H9 (cell line): Measurements from ENCODE around the gene DAB2IP. TPM values are rescaled to one million over a fixed set of nuclear protein-coding genes. Genes with fewer than 3 reads are reported as not detected.

Experiments
- DNase-seq: peaks from one replicate; pipeline ENCODE4 v3.0.0-alpha.2; 2017
- H2AFZ ChIP-seq: one replicate; pipeline ENCODE4 v1.6.1; 2013; ENCODE audit warnings: mild to moderate bottlenecking, low read length, control low read depth, moderate library complexity
- H2AK5ac ChIP-seq: 2 replicates; pipeline ENCODE4 v1.6.1; 2013; ENCODE audit warnings: low read length, control low read depth, mixed read lengths; ENCODE audit not compliant: insufficient read length
- H2BK120ac ChIP-seq: one replicate; pipeline ENCODE4 v1.6.1; 2013; ENCODE audit warnings: low read depth, mild to moderate bottlenecking, low read length, control low read depth, inconsistent platforms; ENCODE audit not compliant: poor library complexity, severe bottlenecking
- H2BK12ac ChIP-seq: 2 replicates; pipeline ENCODE4 v1.6.1; 2013; ENCODE audit warnings: low read length, control low read depth, mixed read lengths, low read depth; ENCODE audit not compliant: insufficient read length
- H2BK15ac ChIP-seq: 2 replicates; pipeline ENCODE4 v1.6.1; 2013; ENCODE audit warnings: low read depth, low read length, control low read depth
- H2BK20ac ChIP-seq: one replicate; pipeline ENCODE4 v1.6.1; 2013; ENCODE audit warnings: low read depth, mild to moderate bottlenecking, low read length, control low read depth, inconsistent platforms; ENCODE audit not compliant: poor library complexity, severe bottlenecking
- H2BK5ac ChIP-seq: 2 replicates; pipeline ENCODE4 v1.6.1; 2013; ENCODE audit warnings: low read length, control low read depth, mixed read lengths; ENCODE audit not compliant: insufficient read length
- H3K14ac ChIP-seq: 2 replicates; pipeline ENCODE4 v1.6.1; 2013; ENCODE audit warnings: low read length, control low read depth; ENCODE audit not compliant: insufficient read depth
- H3K18ac ChIP-seq: 2 replicates; pipeline ENCODE4 v1.6.1; 2013; ENCODE audit warnings: low read depth, mild to moderate bottlenecking, mixed read lengths, low read length, control low read depth; ENCODE audit not compliant: insufficient read length
- H3K23ac ChIP-seq: 2 replicates; pipeline ENCODE4 v1.6.1; 2013; ENCODE audit warnings: low read length, control low read depth, mixed read lengths, low read depth; ENCODE audit not compliant: insufficient read length
- H3K23me2 ChIP-seq: 2 replicates; pipeline ENCODE4 v1.6.1; 2013; ENCODE audit warnings: low read depth, mild to moderate bottlenecking, mixed read lengths, low read length, control low read depth; ENCODE audit not compliant: insufficient read length, poor library complexity, severe bottlenecking
- H3K27ac ChIP-seq: 2 replicates; pipeline ENCODE4 v1.5.1; 2013; ENCODE audit warnings: low read length, control low read depth, mixed read lengths, low read depth; ENCODE audit not compliant: insufficient read length
- H3K27me3 ChIP-seq: 2 replicates; pipeline ENCODE4 v1.6.1; 2013; ENCODE audit warnings: low read length, control low read depth, inconsistent platforms; ENCODE audit not compliant: insufficient read depth
- H3K4ac ChIP-seq: 2 replicates; pipeline ENCODE4 v1.6.1; 2013; ENCODE audit warnings: low read depth, mild to moderate bottlenecking, control low read depth, inconsistent platforms, low read length, moderate library complexity
- H3K4me1 ChIP-seq: 2 replicates; pipeline ENCODE4 v1.6.1; 2013; ENCODE audit warnings: low read length, control low read depth, inconsistent platforms; ENCODE audit not compliant: insufficient read depth
- H3K4me2 ChIP-seq: 2 replicates; pipeline ENCODE4 v1.6.1; 2013; ENCODE audit warnings: low read length, control low read depth, mixed read lengths; ENCODE audit not compliant: insufficient read length, insufficient read depth
- H3K56ac ChIP-seq: 2 replicates; pipeline ENCODE4 v1.6.1; 2013; ENCODE audit warnings: low read depth, mild to moderate bottlenecking, mixed read lengths, low read length, control low read depth; ENCODE audit not compliant: insufficient read length
- H3K79me1 ChIP-seq: 2 replicates; pipeline ENCODE4 v1.6.1; 2013; ENCODE audit warnings: low read depth, mild to moderate bottlenecking, moderate library complexity, low read length, control low read depth, inconsistent platforms; ENCODE audit not compliant: insufficient read depth, poor library complexity, severe bottlenecking
- H3K79me2 ChIP-seq: 2 replicates; pipeline ENCODE4 v1.6.1; 2013; ENCODE audit warnings: low read length, control low read depth, inconsistent platforms; ENCODE audit not compliant: insufficient read depth
- H3K9ac ChIP-seq: 2 replicates; pipeline ENCODE4 v1.6.1; 2013; ENCODE audit warnings: low read length, control low read depth, mixed read lengths; ENCODE audit not compliant: insufficient read length; ENCODE audit errors: extremely low read depth
- H3K9me3 ChIP-seq: one replicate; pipeline ENCODE4 v1.6.1; 2013; ENCODE audit warnings: low read depth, low read length, inconsistent platforms; ENCODE audit not compliant: control insufficient read depth
- H3T11ph ChIP-seq: one replicate; pipeline ENCODE4 v1.6.1; 2013; ENCODE audit warnings: mild to moderate bottlenecking, low read length, control low read depth, inconsistent platforms
- H4K20me1 ChIP-seq: one replicate; pipeline ENCODE4 v1.6.1; 2013; ENCODE audit not compliant: control insufficient read depth, insufficient read length, insufficient read depth
- H4K5ac ChIP-seq: 2 replicates; pipeline ENCODE4 v1.6.1; 2013; ENCODE audit warnings: low read depth, mild to moderate bottlenecking, mixed read lengths, low read length, control low read depth; ENCODE audit not compliant: insufficient read length
- H4K8ac ChIP-seq: replicated peaks from 2 replicates; pipeline ENCODE4 v1.6.1; 2013; ENCODE audit warnings: low read length, control low read depth, mixed read lengths, low read depth; ENCODE audit not compliant: insufficient read length
- H4K91ac ChIP-seq: 2 replicates; pipeline ENCODE4 v1.6.1; 2013; ENCODE audit warnings: low read depth, mild to moderate bottlenecking, moderate library complexity, mixed read lengths, low read length, control low read depth; ENCODE audit not compliant: insufficient read length
- H3K27ac Mint-ChIP-seq, 3 experiments: 2 replicates in 2 of 3; 3 replicates in 1 of 3; pipeline ENCODE4 v1.8.0; 2020 to 2021; ENCODE audit warnings: mixed read lengths in 3 of 3, mild to moderate bottlenecking in 1 of 3, moderate library complexity in 1 of 3
- H3K27me3 Mint-ChIP-seq: 2 replicates; pipeline ENCODE4 v1.8.0; 2021; ENCODE audit warnings: low read depth, mild to moderate bottlenecking, moderate library complexity, mixed read lengths
- H3K36me3 Mint-ChIP-seq, 3 experiments: 2 replicates in 2 of 3; 3 replicates in 1 of 3; pipeline ENCODE4 v1.8.0; 2020 to 2021; ENCODE audit warnings: low read depth in 3 of 3, mixed read lengths in 3 of 3; ENCODE audit not compliant: insufficient read depth in 1 of 3
- H3K4me1 Mint-ChIP-seq, 2 experiments: 2 replicates each; pipeline ENCODE4 v1.8.0; 2020; ENCODE audit warnings: mixed read lengths in 2 of 2
- H3K4me3 Mint-ChIP-seq, 2 experiments: 2 replicates in 1 of 2; 3 replicates in 1 of 2; pipeline ENCODE4 v1.8.0; 2020 to 2021; ENCODE audit warnings: mild to moderate bottlenecking in 2 of 2, mixed read lengths in 2 of 2, moderate library complexity in 1 of 2
- H3K9me3 Mint-ChIP-seq, 2 experiments: 2 replicates in 1 of 2; 3 replicates in 1 of 2; pipeline ENCODE4 v1.8.0; 2020; ENCODE audit warnings: mild to moderate bottlenecking in 2 of 2, mixed read lengths in 2 of 2, moderate library complexity in 1 of 2
- WGBS: extraction: QIAGEN DNeasy Blood & Tissue Kit; methylation state at CpG from one replicate; pipeline ENCODE4 v1.1.7; 2013; ENCODE audit warnings: missing lambda C conversion rate, low lambda C conversion rate, mixed read lengths; ENCODE audit not compliant: insufficient read length; ENCODE audit errors: extremely low coverage; 5-methylcytosine and 5-hydroxymethylcytosine counted together
- total RNA-seq: library from RNA; stranded (reverse); gene quantifications from 2 replicates; pipeline ENCODE4 v1.2.1, GENCODE V29; 2021
- TF ChIP-seq, protein P1 (sequence below): fragments of 200-600 bp; sonication (generic); conservative IDR thresholded peaks from 3 replicates; pipeline ENCODE4 v1.8.0; 2021; ENCODE audit warnings: antibody characterized with exemption, mild to moderate bottlenecking

The DAB2IP gene
- total RNA-seq, 1 experiment from 2014 or later, result 22.6 TPM

DNA sequence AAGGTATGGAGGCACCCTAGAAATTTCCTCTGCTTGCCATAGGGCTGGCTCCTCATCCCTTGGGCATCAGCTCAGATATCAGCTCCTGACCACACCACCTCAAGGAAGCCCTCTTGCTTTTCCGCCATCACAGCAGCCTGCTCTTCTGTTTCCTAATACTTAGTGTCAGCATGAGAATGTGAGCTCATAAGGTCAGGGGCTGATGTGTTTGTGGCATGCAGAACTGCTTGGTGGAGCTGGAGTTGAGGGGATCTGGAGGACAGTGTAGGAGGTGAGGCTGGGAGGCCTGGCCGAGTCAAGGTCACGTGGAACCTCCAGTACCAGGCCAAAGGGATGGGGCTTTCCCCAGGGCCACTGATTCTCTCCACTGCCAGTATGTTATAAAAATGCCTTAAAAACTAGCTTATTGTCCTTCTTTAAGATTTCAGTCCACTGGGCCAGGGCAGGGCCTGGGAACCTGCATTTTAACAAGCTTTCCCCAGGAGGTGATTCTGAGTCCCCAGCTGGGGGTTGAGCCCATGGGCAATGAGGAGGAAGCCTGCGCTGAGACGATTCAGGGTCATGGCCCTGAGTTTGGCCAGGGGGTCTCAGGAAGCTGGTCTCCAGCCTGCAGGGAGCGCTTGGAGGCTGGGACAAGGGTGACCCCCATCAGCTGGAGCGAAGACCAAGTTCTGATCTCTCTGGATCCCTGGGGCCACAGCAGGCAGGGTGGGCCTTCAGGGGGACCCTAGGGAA is 28.6 kb downstream of the DAB2IP start:
- no peaks in the 10 kb centered on the region for H3K79me1 ChIP-seq
- no peak overlapping the region for H3K4me3 Mint-ChIP-seq
- H3K9me3 ChIP-seq, result no peaks in the 10 kb centered on the region
- H2BK20ac ChIP-seq, result no peak overlapping the region
- TF ChIP-seq, protein P1, sequence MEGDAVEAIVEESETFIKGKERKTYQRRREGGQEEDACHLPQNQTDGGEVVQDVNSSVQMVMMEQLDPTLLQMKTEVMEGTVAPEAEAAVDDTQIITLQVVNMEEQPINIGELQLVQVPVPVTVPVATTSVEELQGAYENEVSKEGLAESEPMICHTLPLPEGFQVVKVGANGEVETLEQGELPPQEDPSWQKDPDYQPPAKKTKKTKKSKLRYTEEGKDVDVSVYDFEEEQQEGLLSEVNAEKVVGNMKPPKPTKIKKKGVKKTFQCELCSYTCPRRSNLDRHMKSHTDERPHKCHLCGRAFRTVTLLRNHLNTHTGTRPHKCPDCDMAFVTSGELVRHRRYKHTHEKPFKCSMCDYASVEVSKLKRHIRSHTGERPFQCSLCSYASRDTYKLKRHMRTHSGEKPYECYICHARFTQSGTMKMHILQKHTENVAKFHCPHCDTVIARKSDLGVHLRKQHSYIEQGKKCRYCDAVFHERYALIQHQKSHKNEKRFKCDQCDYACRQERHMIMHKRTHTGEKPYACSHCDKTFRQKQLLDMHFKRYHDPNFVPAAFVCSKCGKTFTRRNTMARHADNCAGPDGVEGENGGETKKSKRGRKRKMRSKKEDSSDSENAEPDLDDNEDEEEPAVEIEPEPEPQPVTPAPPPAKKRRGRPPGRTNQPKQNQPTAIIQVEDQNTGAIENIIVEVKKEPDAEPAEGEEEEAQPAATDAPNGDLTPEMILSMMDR, result no peak
- H4K91ac ChIP-seq, result no peak overlapping the region
- no peaks in the 10 kb centered on the region for H3K27me3 ChIP-seq
- no peak overlapping the region for H3K9ac ChIP-seq
- WGBS, result no CpG with 5 or more reads among the region's 7 CpGs
- no peak overlapping the region for H3K4ac ChIP-seq
- no peaks in the 10 kb centered on the region for H3K79me2 ChIP-seq
- peaks cover 6 to 25% (median 10%) of the 10 kb centered on the region in 3 experiments for H3K36me3 Mint-ChIP-seq
- no peak overlapping the region for H2BK12ac ChIP-seq
- H4K8ac ChIP-seq, result no peak overlapping the region
- no peak overlapping the region for H2AFZ ChIP-seq
- peaks cover 20 to 21% of the 10 kb centered on the region in 2 experiments for H3K4me1 Mint-ChIP-seq
- no peak overlapping the region for H3K27ac Mint-ChIP-seq
- H2BK5ac ChIP-seq, result no peak overlapping the region
- no peak overlapping the region for H3K23ac ChIP-seq
- no peak overlapping the region for H3K4me2 ChIP-seq
- no peak overlapping the region for H2AK5ac ChIP-seq
- no peak for DNase-seq
- no peaks in the 10 kb centered on the region for H3K9me3 Mint-ChIP-seq
- no peak overlapping the region for H3K14ac ChIP-seq
- H2BK120ac ChIP-seq, result no peak overlapping the region
- H3K27me3 Mint-ChIP-seq, result peaks cover 6% of the 10 kb centered on the region
- H4K5ac ChIP-seq, result no peak overlapping the region
- H3K56ac ChIP-seq, result no peak overlapping the region
- H3K23me2 ChIP-seq, result no peaks in the 10 kb centered on the region
- H3K27ac ChIP-seq, result no peak overlapping the region
- H4K20me1 ChIP-seq, result no peaks in the 10 kb centered on the region
- no peak overlapping the region for H3T11ph ChIP-seq
- no peak overlapping the region for H2BK15ac ChIP-seq
- no peak overlapping the region for H3K18ac ChIP-seq
- peaks cover 6% of the 10 kb centered on the region for H3K4me1 ChIP-seq
